Neural cell (in vitro differentiated cells): ENCODE data around the gene AIFM2. TPM values are rescaled to one million over a fixed set of nuclear protein-coding genes. Genes with fewer than 3 reads are reported as not detected.

ENCODE experiments used
- H2AFZ ChIP-seq: fragments of 200-600, 300-800 bp; sonication (generic), shearing (Covaris generic); 2 replicates; pipeline ENCODE4 v1.6.0; 2014; ENCODE audit warnings: low read depth, mild to moderate bottlenecking, antibody characterized with exemption, low read length, moderate library complexity
- H3F3A ChIP-seq: fragments of 200-600 bp; shearing (Covaris generic); 2 replicates; pipeline ENCODE4 v1.6.1; 2016; ENCODE audit warnings: mild to moderate bottlenecking, moderate library complexity, mixed read lengths, antibody characterized with exemption, low read length; ENCODE audit not compliant: insufficient read depth, poor library complexity, severe bottlenecking
- H3K27ac ChIP-seq: fragments of 200-600, 300-800 bp; sonication (generic), shearing (Covaris generic); 2 replicates; pipeline ENCODE4 v1.5.1; 2014; ENCODE audit warnings: mild to moderate bottlenecking, low read length, moderate library complexity
- H3K27me3 ChIP-seq: fragments of 300-800, 200-600 bp; sonication (generic), shearing (Covaris generic); 2 replicates; pipeline ENCODE4 v1.6.0; 2014; ENCODE audit warnings: mild to moderate bottlenecking, low read depth, low read length, moderate library complexity; ENCODE audit not compliant: insufficient read depth
- H3K36me3 ChIP-seq: fragments of 300-800, 200-600 bp; sonication (generic), shearing (Covaris generic); 2 replicates; pipeline ENCODE4 v1.5.1; 2014; ENCODE audit warnings: mild to moderate bottlenecking, antibody characterized with exemption, low read length, moderate library complexity; ENCODE audit not compliant: insufficient read depth
- H3K4me2 ChIP-seq: fragments of 300-800, 200-600 bp; sonication (generic), shearing (Covaris generic); 2 replicates; pipeline ENCODE4 v1.6.0; 2014; ENCODE audit warnings: mild to moderate bottlenecking, low read length
- H3K4me3 ChIP-seq: fragments of 300-800, 200-600 bp; sonication (generic), shearing (Covaris generic); 2 replicates; pipeline ENCODE4 v1.5.1; 2014; ENCODE audit warnings: mild to moderate bottlenecking, low read length, moderate library complexity
- H3K79me2 ChIP-seq: fragments of 200-600 bp; shearing (Covaris generic); replicated peaks from 2 replicates; pipeline ENCODE4 v1.6.0; 2014; ENCODE audit warnings: mild to moderate bottlenecking, low read length, moderate library complexity; ENCODE audit not compliant: insufficient read depth
- H3K9ac ChIP-seq: fragments of 300-800, 200-600 bp; sonication (generic), shearing (Covaris generic); 2 replicates; pipeline ENCODE4 v1.6.1; 2016; ENCODE audit warnings: mild to moderate bottlenecking, low read length, mixed read lengths
- H3K9me2 ChIP-seq: fragments of 200-600 bp; shearing (Covaris generic); 2 replicates; pipeline ENCODE4 v1.6.1; 2016; ENCODE audit warnings: mild to moderate bottlenecking, low read length, mixed read lengths; ENCODE audit not compliant: insufficient read depth
- H3K9me3 ChIP-seq: fragments of 200-600, 300-800 bp; sonication (generic), shearing (Covaris generic); 2 replicates; pipeline ENCODE4 v1.6.1; 2016; ENCODE audit warnings: mild to moderate bottlenecking, mixed run types, low read length, moderate library complexity, mixed read lengths
- H4K20me1 ChIP-seq: fragments of 200-600 bp; shearing (Covaris generic); 2 replicates; pipeline ENCODE4 v1.6.1; 2016; ENCODE audit warnings: mild to moderate bottlenecking, mixed run types; ENCODE audit not compliant: insufficient read depth
- EP300 ChIP-seq: fragments of 450-650 bp; conservative IDR thresholded peaks from 2 replicates; pipeline ENCODE4 v1.6.1; 2014; ENCODE audit warnings: antibody characterized with exemption, mild to moderate bottlenecking, moderate library complexity; ENCODE audit not compliant: poor library complexity, severe bottlenecking
- EZH2 ChIP-seq: fragments of 200-600, 300-800 bp; shearing (Covaris generic), sonication (generic); IDR thresholded peaks from 2 replicates; pipeline ENCODE4 v1.6.1; 2014; ENCODE audit warnings: antibody characterized with exemption, low read length, borderline replicate concordance, mild to moderate bottlenecking; ENCODE audit not compliant: insufficient read depth, poor library complexity, severe bottlenecking
- MXI1 ChIP-seq: fragments of 450-650 bp; conservative IDR thresholded peaks from 2 replicates; pipeline ENCODE4 v1.6.1; 2014; ENCODE audit warnings: antibody characterized with exemption, mild to moderate bottlenecking; ENCODE audit not compliant: poor library complexity, severe bottlenecking
- POLR2AphosphoS5 ChIP-seq: IDR thresholded peaks from 2 replicates; pipeline ENCODE4 v1.6.1; 2012
- RAD21 ChIP-seq: fragments of 450-650 bp; conservative IDR thresholded peaks from 2 replicates; pipeline ENCODE4 v1.6.1; 2014; ENCODE audit warnings: antibody characterized with exemption, mild to moderate bottlenecking, moderate library complexity
- SMC3 ChIP-seq: fragments of 450-650 bp; conservative IDR thresholded peaks from 2 replicates; pipeline ENCODE4 v1.6.1; 2014; ENCODE audit warnings: antibody characterized with exemption, mild to moderate bottlenecking, moderate library complexity; ENCODE audit not compliant: poor library complexity
- TAF1 ChIP-seq: IDR thresholded peaks from 2 replicates; pipeline ENCODE4 v1.6.1; 2012; ENCODE audit warnings: low read depth
- polyA plus RNA-seq: library from polyadenylated mRNA; depleted of rRNA; stranded (reverse); fragments of >200 nt; gene quantifications from 2 replicates; pipeline ENCODE4 v1.2.3, GENCODE V29; 2014
- TF ChIP-seq, protein P1 (sequence below): IDR thresholded peaks from 2 replicates; pipeline ENCODE4 v1.6.1; 2012; ENCODE audit warnings: borderline replicate concordance
- TF ChIP-seq, protein P2 (sequence below): fragments of 450-650 bp; IDR thresholded peaks from 2 replicates; pipeline ENCODE4 v1.5.1; 2014; ENCODE audit warnings: antibody characterized with exemption, mild to moderate bottlenecking, moderate library complexity; ENCODE audit not compliant: poor library complexity, severe bottlenecking

AIFM2 gene
- polyA plus RNA-seq, 1 donor from 2014 or later = 0.78 TPM

DNA sequence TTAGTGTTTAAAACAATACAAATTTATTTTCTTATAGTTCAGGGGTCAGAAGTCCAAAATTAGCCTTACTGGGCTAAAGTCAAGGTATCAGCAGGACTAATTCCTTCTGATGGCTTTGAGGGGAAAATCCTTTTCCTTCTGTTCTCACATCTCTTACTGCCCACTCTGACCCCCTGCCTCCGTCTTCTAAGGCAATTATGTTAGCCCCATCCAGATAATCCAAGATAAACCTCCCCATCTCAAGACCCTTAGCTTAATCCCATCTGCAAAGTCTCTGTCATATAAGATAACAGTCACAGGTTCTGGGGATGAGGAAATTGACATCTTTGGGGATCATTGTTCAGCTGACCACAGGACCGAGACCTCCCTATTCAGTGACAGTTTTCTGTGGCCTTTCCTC is 57.7 kb downstream of the AIFM2 start (continued):
- no peak for TF ChIP-seq RAD21

DNA sequence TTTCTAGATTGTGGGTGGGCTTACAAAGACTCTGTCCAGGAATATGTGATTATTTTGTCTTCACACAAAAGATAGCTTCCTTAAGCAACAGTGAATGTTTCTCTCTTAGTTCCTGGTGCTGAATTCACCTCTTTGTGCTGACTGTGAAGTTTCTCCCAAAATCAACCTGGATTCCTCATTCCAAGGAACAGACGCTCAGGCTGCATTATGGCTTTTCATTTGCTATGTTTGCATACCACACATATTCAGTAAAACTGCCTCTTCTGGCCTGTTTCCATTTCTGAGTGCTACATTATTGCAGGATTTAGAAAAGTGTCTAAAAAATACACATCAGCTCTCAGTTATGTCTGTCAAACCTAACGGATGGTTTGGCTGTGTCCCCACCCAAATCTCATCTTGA is 58.5 kb downstream of the AIFM2 start:
- H3K9me2 ChIP-seq = no peaks in the 10 kb centered on the region
- H3K4me3 ChIP-seq = no peak overlapping the region
- H3K36me3 ChIP-seq = peaks cover 10% of the 10 kb centered on the region
- no peak overlapping the region for H3K9ac ChIP-seq
- H4K20me1 ChIP-seq = no peaks in the 10 kb centered on the region
- no peak overlapping the region for H3K27ac ChIP-seq
- H3K9me3 ChIP-seq = no peaks in the 10 kb centered on the region
- no peak overlapping the region for H3K4me2 ChIP-seq
- TF ChIP-seq TAF1 (no peak), SMC3 (no peak), POLR2AphosphoS5 (no peak)
- TF ChIP-seq, protein P1, sequence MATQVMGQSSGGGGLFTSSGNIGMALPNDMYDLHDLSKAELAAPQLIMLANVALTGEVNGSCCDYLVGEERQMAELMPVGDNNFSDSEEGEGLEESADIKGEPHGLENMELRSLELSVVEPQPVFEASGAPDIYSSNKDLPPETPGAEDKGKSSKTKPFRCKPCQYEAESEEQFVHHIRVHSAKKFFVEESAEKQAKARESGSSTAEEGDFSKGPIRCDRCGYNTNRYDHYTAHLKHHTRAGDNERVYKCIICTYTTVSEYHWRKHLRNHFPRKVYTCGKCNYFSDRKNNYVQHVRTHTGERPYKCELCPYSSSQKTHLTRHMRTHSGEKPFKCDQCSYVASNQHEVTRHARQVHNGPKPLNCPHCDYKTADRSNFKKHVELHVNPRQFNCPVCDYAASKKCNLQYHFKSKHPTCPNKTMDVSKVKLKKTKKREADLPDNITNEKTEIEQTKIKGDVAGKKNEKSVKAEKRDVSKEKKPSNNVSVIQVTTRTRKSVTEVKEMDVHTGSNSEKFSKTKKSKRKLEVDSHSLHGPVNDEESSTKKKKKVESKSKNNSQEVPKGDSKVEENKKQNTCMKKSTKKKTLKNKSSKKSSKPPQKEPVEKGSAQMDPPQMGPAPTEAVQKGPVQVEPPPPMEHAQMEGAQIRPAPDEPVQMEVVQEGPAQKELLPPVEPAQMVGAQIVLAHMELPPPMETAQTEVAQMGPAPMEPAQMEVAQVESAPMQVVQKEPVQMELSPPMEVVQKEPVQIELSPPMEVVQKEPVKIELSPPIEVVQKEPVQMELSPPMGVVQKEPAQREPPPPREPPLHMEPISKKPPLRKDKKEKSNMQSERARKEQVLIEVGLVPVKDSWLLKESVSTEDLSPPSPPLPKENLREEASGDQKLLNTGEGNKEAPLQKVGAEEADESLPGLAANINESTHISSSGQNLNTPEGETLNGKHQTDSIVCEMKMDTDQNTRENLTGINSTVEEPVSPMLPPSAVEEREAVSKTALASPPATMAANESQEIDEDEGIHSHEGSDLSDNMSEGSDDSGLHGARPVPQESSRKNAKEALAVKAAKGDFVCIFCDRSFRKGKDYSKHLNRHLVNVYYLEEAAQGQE = no peak
- TF ChIP-seq, protein P2, sequence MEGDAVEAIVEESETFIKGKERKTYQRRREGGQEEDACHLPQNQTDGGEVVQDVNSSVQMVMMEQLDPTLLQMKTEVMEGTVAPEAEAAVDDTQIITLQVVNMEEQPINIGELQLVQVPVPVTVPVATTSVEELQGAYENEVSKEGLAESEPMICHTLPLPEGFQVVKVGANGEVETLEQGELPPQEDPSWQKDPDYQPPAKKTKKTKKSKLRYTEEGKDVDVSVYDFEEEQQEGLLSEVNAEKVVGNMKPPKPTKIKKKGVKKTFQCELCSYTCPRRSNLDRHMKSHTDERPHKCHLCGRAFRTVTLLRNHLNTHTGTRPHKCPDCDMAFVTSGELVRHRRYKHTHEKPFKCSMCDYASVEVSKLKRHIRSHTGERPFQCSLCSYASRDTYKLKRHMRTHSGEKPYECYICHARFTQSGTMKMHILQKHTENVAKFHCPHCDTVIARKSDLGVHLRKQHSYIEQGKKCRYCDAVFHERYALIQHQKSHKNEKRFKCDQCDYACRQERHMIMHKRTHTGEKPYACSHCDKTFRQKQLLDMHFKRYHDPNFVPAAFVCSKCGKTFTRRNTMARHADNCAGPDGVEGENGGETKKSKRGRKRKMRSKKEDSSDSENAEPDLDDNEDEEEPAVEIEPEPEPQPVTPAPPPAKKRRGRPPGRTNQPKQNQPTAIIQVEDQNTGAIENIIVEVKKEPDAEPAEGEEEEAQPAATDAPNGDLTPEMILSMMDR = no peak
- H3K27me3 ChIP-seq = no peaks in the 10 kb centered on the region
- H3K79me2 ChIP-seq = peaks cover 8% of the 10 kb centered on the region
- no peaks in the 10 kb centered on the region for H3F3A ChIP-seq
- H2AFZ ChIP-seq = no peak overlapping the region

DNA sequence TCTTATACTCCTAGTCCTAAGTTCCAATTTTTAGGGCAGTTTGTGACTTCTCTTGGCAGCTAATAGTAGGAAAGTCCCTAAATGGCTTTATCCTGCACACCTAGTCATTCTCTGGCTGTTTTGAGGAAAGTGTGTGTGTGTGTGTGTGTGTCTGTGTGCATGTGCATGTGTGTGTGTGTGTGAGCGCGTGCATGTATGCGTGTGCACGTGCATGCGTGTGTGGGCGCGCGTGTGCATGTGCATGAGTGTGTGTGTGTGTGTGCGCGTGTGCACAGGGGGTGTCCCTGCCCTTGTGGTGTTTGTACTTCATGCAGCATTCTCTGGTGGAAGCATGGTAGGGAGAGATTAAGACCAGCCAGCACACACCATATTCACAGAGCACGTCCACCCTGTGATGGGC is 61.8 kb downstream of the AIFM2 start:
- no peaks in the 10 kb centered on the region for H3F3A ChIP-seq
- no peak overlapping the region for H3K4me2 ChIP-seq
- no peak overlapping the region for H3K4me3 ChIP-seq
- no peaks in the 10 kb centered on the region for H4K20me1 ChIP-seq
- no peak overlapping the region for H3K9ac ChIP-seq
- TF ChIP-seq, protein P2 = no peak
- TF ChIP-seq, protein P1 = no peak
- no peak for TF ChIP-seq TAF1
- TF ChIP-seq EZH2 = no peak
- no peak for TF ChIP-seq MXI1
- no peak for TF ChIP-seq SMC3
- no peak for TF ChIP-seq EP300
- no peak for TF ChIP-seq RAD21
- TF ChIP-seq POLR2AphosphoS5 = no peak
- no peak overlapping the region for H2AFZ ChIP-seq
- no peaks in the 10 kb centered on the region for H3K9me2 ChIP-seq
- H3K9me3 ChIP-seq = no peaks in the 10 kb centered on the region
- H3K36me3 ChIP-seq = peaks cover 6% of the 10 kb centered on the region
- H3K27ac ChIP-seq = peak overlapping the region; percentile 35
- no peaks in the 10 kb centered on the region for H3K27me3 ChIP-seq
- H3K79me2 ChIP-seq = peaks cover 34% of the 10 kb centered on the region
